IPS DF 6.9 (cell line): ENCODE measurements around the gene ESYT3.

Source experiments
- DNase-seq: peaks from one replicate; pipeline ENCODE4 v3.0.0-alpha.2; 2013; ENCODE audit warnings: low read depth, low spot score
- H3K27ac ChIP-seq: one replicate; pipeline ENCODE4 v1.5.1; 2013; ENCODE audit warnings: low read length, control low read depth
- H3K27me3 ChIP-seq: 2 replicates; pipeline ENCODE4 v1.6.1; 2013; ENCODE audit warnings: mild to moderate bottlenecking, low read length; ENCODE audit not compliant: control insufficient read depth, insufficient read depth
- H3K36me3 ChIP-seq: 2 replicates; pipeline ENCODE4 v1.6.1; 2013; ENCODE audit warnings: low read length; ENCODE audit not compliant: control insufficient read depth, insufficient read depth
- H3K4me1 ChIP-seq: 2 replicates; pipeline ENCODE4 v1.6.1; 2013; ENCODE audit warnings: low read length; ENCODE audit not compliant: control insufficient read depth, insufficient read depth
- H3K4me3 ChIP-seq: 2 replicates; pipeline ENCODE4 v1.5.1; 2013; ENCODE audit warnings: mild to moderate bottlenecking, low read length
- H3K9me3 ChIP-seq: 2 replicates; pipeline ENCODE4 v1.6.1; 2013; ENCODE audit warnings: low read length, inconsistent platforms; ENCODE audit not compliant: control insufficient read depth, insufficient read depth
- WGBS: extraction: QIAGEN DNeasy Blood & Tissue Kit; methylation state at CpG from one replicate; pipeline ENCODE4 v1.1.7; 2013; ENCODE audit warnings: mixed read lengths, missing lambda C conversion rate; ENCODE audit not compliant: insufficient read length, insufficient coverage; 5-methylcytosine and 5-hydroxymethylcytosine counted together

Gene ESYT3

GRCh38 chr3:138441742-138442141, 7.3 kb downstream of the ESYT3 start:
- H3K27ac ChIP-seq = no peak overlapping the region
- no peak for DNase-seq
- WGBS = no CpG with 5 or more reads among the region's 2 CpGs
- no peak overlapping the region for H3K4me3 ChIP-seq
- no peaks in the 10 kb centered on the region for H3K27me3 ChIP-seq
- H3K36me3 ChIP-seq = no peaks in the 10 kb centered on the region
- no peaks in the 10 kb centered on the region for H3K9me3 ChIP-seq
- no peaks in the 10 kb centered on the region for H3K4me1 ChIP-seq

- Histone ChIP-seq H3K27ac (no peak overlapping the region), H3K36me3 (no peaks in the 10 kb centered on the region), H3K4me1 (no peaks in the 10 kb centered on the region), H3K4me3 (no peak overlapping the region), H3K9me3 (no peaks in the 10 kb centered on the region), H3K27me3 (no peaks in the 10 kb centered on the region)
- DNase-seq = no peak
- no CpG with 5 or more reads among the region's 5 CpGs for WGBS
These were observed 8.0 kb downstream of the ESYT3 start for GRCh38 chr3:138442433-138442832.

- Histone ChIP-seq H3K4me3 (no peak overlapping the region), H3K9me3 (no peaks in the 10 kb centered on the region), H3K4me1 (no peaks in the 10 kb centered on the region), H3K27ac (no peak overlapping the region), H3K36me3 (no peaks in the 10 kb centered on the region), H3K27me3 (no peaks in the 10 kb centered on the region)
- no CpG with 5 or more reads among the region's 2 CpGs for WGBS
- no peak for DNase-seq
These were observed 8.7 kb downstream of the ESYT3 start for GRCh38 chr3:138443091-138443490.

GRCh38 chr3:138443521-138444503, 9.4 kb downstream of the ESYT3 start:
- Histone ChIP-seq H3K36me3 (no peaks in the 10 kb centered on the region), H3K4me3 (no peak overlapping the region), H3K27ac (no peak overlapping the region), H3K27me3 (no peaks in the 10 kb centered on the region), H3K9me3 (no peaks in the 10 kb centered on the region), H3K4me1 (no peaks in the 10 kb centered on the region)
- WGBS = no CpG with 5 or more reads among the region's 14 CpGs
- no peak for DNase-seq

GRCh38 chr3:138445236-138445635, 10.8 kb downstream of the ESYT3 start:
- H3K4me3 ChIP-seq = no peak overlapping the region
- H3K27me3 ChIP-seq = no peaks in the 10 kb centered on the region
- H3K9me3 ChIP-seq = no peaks in the 10 kb centered on the region
- DNase-seq = no peak
- WGBS = no CpG with 5 or more reads among the region's 7 CpGs
- H3K36me3 ChIP-seq = no peaks in the 10 kb centered on the region
- no peak overlapping the region for H3K27ac ChIP-seq
- H3K4me1 ChIP-seq = no peaks in the 10 kb centered on the region

- Histone ChIP-seq H3K36me3 (no peaks in the 10 kb centered on the region), H3K27ac (no peak overlapping the region), H3K9me3 (no peaks in the 10 kb centered on the region), H3K4me3 (no peak overlapping the region), H3K4me1 (no peaks in the 10 kb centered on the region), H3K27me3 (no peaks in the 10 kb centered on the region)
- DNase-seq = no peak
- WGBS = no CpG with 5 or more reads among the region's 4 CpGs
These were observed 11.2 kb downstream of the ESYT3 start for GRCh38 chr3:138445654-138446053.

GRCh38 chr3:138448631-138449030, 14.2 kb downstream of the ESYT3 start:
- H3K4me3 ChIP-seq = no peak overlapping the region
- no CpG with 5 or more reads among the region's 3 CpGs for WGBS
- 0 out of 2 replicates have a peak, but pooled peaks cover 3% of the 10 kb centered on the region for H3K4me1 ChIP-seq
- no peak for DNase-seq
- no peaks in the 10 kb centered on the region for H3K9me3 ChIP-seq
- no peaks in the 10 kb centered on the region; the same call in 1 of the 2 replicates for H3K36me3 ChIP-seq
- H3K27ac ChIP-seq = no peak overlapping the region
- no peaks in the 10 kb centered on the region for H3K27me3 ChIP-seq

GRCh38 chr3:138449490-138449889, 15.1 kb downstream of the ESYT3 start:
- no peaks in the 10 kb centered on the region for H3K27me3 ChIP-seq
- DNase-seq = no peak
- 0 out of 2 replicates have a peak, but pooled peaks cover 3% of the 10 kb centered on the region for H3K4me1 ChIP-seq
- no CpG with 5 or more reads among the region's 3 CpGs for WGBS
- H3K36me3 ChIP-seq = no peaks in the 10 kb centered on the region; the same call in 1 of the 2 replicates
- no peaks in the 10 kb centered on the region for H3K9me3 ChIP-seq
- H3K4me3 ChIP-seq = no peak overlapping the region
- no peak overlapping the region for H3K27ac ChIP-seq

- 0 out of 2 replicates have a peak, but pooled peaks cover 3% of the 10 kb centered on the region for H3K4me1 ChIP-seq
- H3K9me3 ChIP-seq = no peaks in the 10 kb centered on the region
- WGBS = no CpG with 5 or more reads among the region's 7 CpGs
- no peak overlapping the region for H3K4me3 ChIP-seq
- no peak for DNase-seq
- H3K27ac ChIP-seq = no peak overlapping the region
- no peaks in the 10 kb centered on the region; the same call in 1 of the 2 replicates for H3K36me3 ChIP-seq
- no peaks in the 10 kb centered on the region for H3K27me3 ChIP-seq
These were observed 15.8 kb downstream of the ESYT3 start for GRCh38 chr3:138450181-138450580.

GRCh38 chr3:138450704-138451424, 16.4 kb downstream of the ESYT3 start:
- H3K4me3 ChIP-seq = no peak overlapping the region
- H3K36me3 ChIP-seq = peaks cover under 1% of the 10 kb centered on the region; the same call in 1 of the 2 replicates
- 0 out of 2 replicates have a peak, but pooled peaks cover 3% of the 10 kb centered on the region for H3K4me1 ChIP-seq
- H3K27ac ChIP-seq = no peak overlapping the region
- DNase-seq = no peak
- H3K27me3 ChIP-seq = no peaks in the 10 kb centered on the region
- H3K9me3 ChIP-seq = no peaks in the 10 kb centered on the region
- no CpG with 5 or more reads among the region's 6 CpGs for WGBS
